ENCODE results near the gene AURKAIP1.
"Not testable (repeated sequence)": the region's sequence is repeated elsewhere in the genome, so short reads cannot be mapped to it uniquely, and the experiment has no call there.

The AURKAIP1 gene

GRCh38 chr1:1420654-1421141 lies 45.7 kb upstream of the AURKAIP1 start:
- in situ Hi-C loops (cut with MboI; ENCODE audit: low sequenced_read_pairs, unreplicated experiment): no loop called here
- TF ChIP-seq CTCF (IDR thresholded peaks at IDR 0.05; ENCODE audit: borderline replicate concordance, control extremely low read depth, extremely low read depth, insufficient read depth, missing control alignments): no peak
- DNase-seq (ENCODE audit: low spot score): no peak

GRCh38 chr1:1419813-1420653 lies 45.0 kb upstream of the AURKAIP1 start:
- in situ Hi-C loops (cut with MboI; ENCODE audit: low sequenced_read_pairs, unreplicated experiment): no loop called here
- no peak for DNase-seq (ENCODE audit: low spot score)
- TF ChIP-seq CTCF (IDR thresholded peaks at IDR 0.05; ENCODE audit: borderline replicate concordance, control extremely low read depth, extremely low read depth, insufficient read depth, missing control alignments): no peak

GRCh38 chr1:1419363-1419812 lies 44.4 kb upstream of the AURKAIP1 start:
- in situ Hi-C loops (cut with MboI; ENCODE audit: low sequenced_read_pairs, unreplicated experiment): no loop called here
- no peak for DNase-seq (ENCODE audit: low spot score)
- no peak for TF ChIP-seq CTCF (IDR thresholded peaks at IDR 0.05; ENCODE audit: borderline replicate concordance, control extremely low read depth, extremely low read depth, insufficient read depth, missing control alignments)

- in situ Hi-C loops (cut with MboI; ENCODE audit: low sequenced_read_pairs, unreplicated experiment): no loop called here
- no peak for TF ChIP-seq CTCF (IDR thresholded peaks at IDR 0.05; ENCODE audit: borderline replicate concordance, control extremely low read depth, extremely low read depth, insufficient read depth, missing control alignments)
- DNase-seq (ENCODE audit: low spot score): peak; percentile 47
These were observed 43.7 kb upstream of the AURKAIP1 start for GRCh38 chr1:1418464-1419362.

- in situ Hi-C loops (cut with MboI; ENCODE audit: low sequenced_read_pairs, unreplicated experiment): not testable (repeated sequence)
These were observed 42.9 kb upstream of the AURKAIP1 start for GRCh38 chr1:1417825-1418463.

GRCh38 chr1:1417396-1417795 lies 42.4 kb upstream of the AURKAIP1 start:
- DNase-seq (ENCODE audit: low spot score); in situ Hi-C loops (cut with MboI; ENCODE audit: low sequenced_read_pairs, unreplicated experiment): not testable (repeated sequence)

More at GRCh38 chr1:1417825-1418463, 42.9 kb upstream of the AURKAIP1 start:
- peak; percentile 50 for DNase-seq (ENCODE audit: low spot score)

- no peak for DNase-seq (ENCODE audit: low spot score)
- no peak for TF ChIP-seq CTCF (IDR thresholded peaks at IDR 0.05; ENCODE audit: borderline replicate concordance, control extremely low read depth, extremely low read depth, insufficient read depth, missing control alignments)
- in situ Hi-C loops (cut with MboI; ENCODE audit: low sequenced_read_pairs, unreplicated experiment): no loop called here
These were observed 40.7 kb upstream of the AURKAIP1 start for GRCh38 chr1:1415751-1416150.

- in situ Hi-C loops (cut with MboI; ENCODE audit: low sequenced_read_pairs, unreplicated experiment): not testable (repeated sequence)
These were observed 37.4 kb upstream of the AURKAIP1 start for GRCh38 chr1:1412311-1412902.

More at GRCh38 chr1:1412311-1412902, 37.4 kb upstream of the AURKAIP1 start:
- DNase-seq (ENCODE audit: low spot score): not testable (repeated sequence)
